PC-9 (cell line): ENCODE results near the gene SMC3. TPM values are rescaled to one million over a fixed set of nuclear protein-coding genes. Genes with fewer than 3 reads are reported as not detected.

Experiments used
- BruUV-seq: library from RNA; stranded (reverse); fragments of 400-500 nt; replicated peaks from 2 replicates; lab custom pipeline; 2021; lab: Mats Ljungman, UMichigan
- CTCF ChIA-PET: fragments of 300-600 bp; sonication (Branson Sonifier 250); formaldehyde crosslinking; loops from one replicate; lab custom pipeline; 2022; ENCODE audit warnings: antibody characterized with exemption; lab: Charles Lee
- POLR2A ChIA-PET: fragments of 300-600 bp; sonication (Branson Sonifier 250); formaldehyde crosslinking; loops from one replicate; lab custom pipeline; 2022; ENCODE audit warnings: antibody characterized with exemption; ENCODE audit not compliant: unreplicated experiment; lab: Charles Lee
- DNase-seq, 2 experiments: peaks; one replicate each; pipeline versions ENCODE4 v3.0.0 to v3.0.0-alpha.2; 2015 to 2022; ENCODE audit warnings: mixed read lengths in 1 of 2
- H2AFZ ChIP-seq: fragments of 200-600 bp; sonication (generic); 2 replicates; pipeline ENCODE4 v1.8.1; 2017; ENCODE audit warnings: antibody characterized with exemption
- H3F3A ChIP-seq: fragments of 200-600 bp; sonication (generic); 2 replicates; pipeline ENCODE4 v1.8.1; 2017; ENCODE audit warnings: antibody characterized with exemption, mild to moderate bottlenecking, low read depth; ENCODE audit not compliant: insufficient read depth
- H3K27ac ChIP-seq: fragments of 200-600 bp; sonication (generic); 2 replicates; pipeline ENCODE4 v1.6.1; 2016; ENCODE audit warnings: mixed run types
- H3K27me3 ChIP-seq: fragments of 200-600 bp; sonication (generic); 2 replicates; pipeline ENCODE4 v1.6.1; 2016; ENCODE audit warnings: low read depth, mixed run types; ENCODE audit not compliant: insufficient read depth
- H3K36me3 ChIP-seq: fragments of 200-600 bp; sonication (generic); 2 replicates; pipeline ENCODE4 v1.6.1; 2016; ENCODE audit warnings: low read depth, mixed run types
- H3K4me1 ChIP-seq: fragments of 200-600 bp; sonication (generic); replicated peaks from 2 replicates; pipeline ENCODE4 v1.6.1; 2016; ENCODE audit warnings: mixed run types; ENCODE audit not compliant: insufficient read depth
- H3K4me2 ChIP-seq: fragments of 200-600 bp; sonication (generic); 2 replicates; pipeline ENCODE4 v1.6.1; 2017; ENCODE audit warnings: mixed run types
- H3K4me3 ChIP-seq: fragments of 200-600 bp; sonication (generic); 2 replicates; pipeline ENCODE4 v1.6.1; 2016; ENCODE audit warnings: mixed run types
- H3K79me2 ChIP-seq: fragments of 200-600 bp; sonication (generic); 2 replicates; pipeline ENCODE4 v1.6.1; 2017; ENCODE audit warnings: low read depth, mixed run types
- H3K9me2 ChIP-seq: fragments of 200-600 bp; sonication (generic); 2 replicates; pipeline ENCODE4 v1.8.1; 2017; ENCODE audit warnings: mild to moderate bottlenecking; ENCODE audit not compliant: insufficient read depth
- H3K9me3 ChIP-seq: fragments of 200-600 bp; sonication (generic); 2 replicates; pipeline ENCODE4 v1.8.1; 2016; ENCODE audit warnings: low read depth; ENCODE audit not compliant: insufficient read depth
- H4K20me1 ChIP-seq: fragments of 200-600 bp; sonication (generic); 2 replicates; pipeline ENCODE4 v1.8.1; 2017; ENCODE audit not compliant: insufficient read depth
- EZH2 ChIP-seq: fragments of 200-600 bp; sonication (generic); IDR thresholded peaks from 2 replicates; pipeline ENCODE4 v1.8.0; 2017; ENCODE audit warnings: antibody characterized with exemption, low read depth
- intact Hi-C: fragments of 100-400 bp; cut with micrococcal nuclease; formaldehyde crosslinking; loops from one replicate; pipeline ENCODE4 v1.10.0; 2022; ENCODE audit not compliant: unreplicated experiment
- total RNA-seq: library from RNA; stranded (reverse); gene quantifications from 2 replicates; pipeline ENCODE4 v1.2.3, GENCODE V29; 2021
- TF ChIP-seq, protein P1 (sequence below): fragments of 200-600 bp; sonication (generic); conservative IDR thresholded peaks from 2 replicates; pipeline ENCODE4 v1.6.1; 2017; ENCODE audit warnings: mixed run types, antibody characterized with exemption, mild to moderate bottlenecking, moderate library complexity

Gene SMC3
- total RNA-seq, 1 experiment from 2014 or later, result 31.2 TPM

DNA sequence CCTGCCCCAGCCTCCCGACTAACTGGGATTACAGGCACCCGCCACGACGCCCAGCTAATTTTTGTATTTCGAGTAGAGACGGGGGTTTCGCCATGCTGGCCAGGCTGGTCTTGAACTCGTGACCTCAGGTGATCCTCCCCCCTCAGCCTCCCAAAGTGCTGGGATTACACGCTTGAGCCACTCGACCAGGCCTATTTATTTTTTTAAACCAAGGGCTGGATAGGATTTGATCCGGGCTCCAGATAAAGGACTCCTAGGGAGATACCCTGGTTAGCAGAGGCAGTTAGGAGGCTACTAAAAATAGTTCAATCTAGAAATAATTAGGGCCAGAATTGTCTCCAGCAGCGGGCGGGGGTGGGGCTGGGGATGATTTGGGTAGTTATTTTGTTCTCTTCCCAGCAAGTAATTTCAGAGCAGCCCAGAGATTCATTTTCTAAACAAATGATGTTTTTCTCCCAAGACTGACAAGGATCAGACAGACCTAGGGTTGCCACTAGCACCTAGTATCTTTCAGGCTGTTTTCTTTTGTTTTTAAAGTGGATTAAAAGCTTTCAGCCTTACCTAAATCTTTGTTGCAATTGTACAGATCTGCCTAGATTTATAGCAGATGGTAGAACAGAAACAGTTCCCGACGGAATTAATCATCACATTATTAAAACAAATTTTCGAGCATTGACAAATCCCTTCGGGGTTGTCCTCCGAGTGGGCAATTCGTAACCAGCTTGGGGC lies 859 bp upstream of the SMC3 start:
- peak overlapping the region; percentile 88 for H2AFZ ChIP-seq
- H3F3A ChIP-seq, result peaks cover 5% of the 10 kb centered on the region; the same call in 1 of the 2 replicates
- H3K27me3 ChIP-seq, result no peaks in the 10 kb centered on the region
- H3K36me3 ChIP-seq, result no peaks in the 10 kb centered on the region
- TSS peak; percentile 95 for BruUV-seq
- CTCF ChIA-PET, result no interaction called here
- no peaks in the 10 kb centered on the region for H3K9me3 ChIP-seq
- intact Hi-C loops, result loop anchor here (1.0 to 2.0 kb wide), 2 partner anchors 66 to 260 kb away; no protein-coding TSS in a partner anchor
- DNase-seq, result no peak
- POLR2A ChIA-PET, result no interaction called here
- H3K4me2 ChIP-seq, result peak overlapping the region; percentile 79
- H3K27ac ChIP-seq, result peak overlapping the region; percentile 86
- no peak for TF ChIP-seq EZH2
- TF ChIP-seq, protein P1, sequence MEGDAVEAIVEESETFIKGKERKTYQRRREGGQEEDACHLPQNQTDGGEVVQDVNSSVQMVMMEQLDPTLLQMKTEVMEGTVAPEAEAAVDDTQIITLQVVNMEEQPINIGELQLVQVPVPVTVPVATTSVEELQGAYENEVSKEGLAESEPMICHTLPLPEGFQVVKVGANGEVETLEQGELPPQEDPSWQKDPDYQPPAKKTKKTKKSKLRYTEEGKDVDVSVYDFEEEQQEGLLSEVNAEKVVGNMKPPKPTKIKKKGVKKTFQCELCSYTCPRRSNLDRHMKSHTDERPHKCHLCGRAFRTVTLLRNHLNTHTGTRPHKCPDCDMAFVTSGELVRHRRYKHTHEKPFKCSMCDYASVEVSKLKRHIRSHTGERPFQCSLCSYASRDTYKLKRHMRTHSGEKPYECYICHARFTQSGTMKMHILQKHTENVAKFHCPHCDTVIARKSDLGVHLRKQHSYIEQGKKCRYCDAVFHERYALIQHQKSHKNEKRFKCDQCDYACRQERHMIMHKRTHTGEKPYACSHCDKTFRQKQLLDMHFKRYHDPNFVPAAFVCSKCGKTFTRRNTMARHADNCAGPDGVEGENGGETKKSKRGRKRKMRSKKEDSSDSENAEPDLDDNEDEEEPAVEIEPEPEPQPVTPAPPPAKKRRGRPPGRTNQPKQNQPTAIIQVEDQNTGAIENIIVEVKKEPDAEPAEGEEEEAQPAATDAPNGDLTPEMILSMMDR, result no peak
- no peaks in the 10 kb centered on the region for H4K20me1 ChIP-seq
- H3K9me2 ChIP-seq, result no peaks in the 10 kb centered on the region
- peaks cover 41% of the 10 kb centered on the region for H3K79me2 ChIP-seq
- H3K4me3 ChIP-seq, result peak overlapping the region; percentile 90
- peaks cover 7% of the 10 kb centered on the region for H3K4me1 ChIP-seq

DNA sequence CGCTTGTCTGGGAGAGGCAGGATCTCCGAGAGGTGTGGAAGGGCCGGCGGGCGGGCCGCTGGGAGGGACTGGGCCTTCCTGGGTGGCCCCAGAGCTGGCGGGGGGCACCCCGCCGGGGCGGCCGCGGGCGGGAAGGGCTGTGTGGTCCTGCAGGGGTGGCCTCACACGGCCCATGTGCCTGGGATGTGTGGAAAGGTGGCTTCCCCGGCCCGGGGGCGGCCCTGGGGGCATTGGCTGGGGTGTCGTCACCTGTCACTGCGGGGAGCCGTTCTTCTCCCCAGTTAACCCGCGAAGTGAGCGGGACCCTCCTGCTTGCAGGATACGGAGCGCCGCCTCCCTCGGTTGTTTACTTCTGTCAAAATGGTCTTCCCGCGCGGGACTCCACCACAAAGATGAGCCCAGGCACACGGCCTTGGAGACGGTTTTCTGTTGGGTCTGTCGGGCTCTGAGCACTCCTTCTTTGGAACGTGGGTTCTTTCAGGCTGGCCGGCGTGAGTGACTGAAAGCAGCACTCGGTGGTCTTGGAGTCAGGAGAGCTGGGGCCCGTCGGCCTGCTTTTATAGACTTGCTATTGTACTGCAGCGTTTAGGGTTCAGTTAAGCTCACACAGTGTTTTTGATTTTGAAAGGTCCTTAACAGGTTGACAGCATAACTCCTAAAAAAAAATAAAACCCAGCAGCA lies 700 bp downstream of the SMC3 start:
- no peaks in the 10 kb centered on the region for H3K9me2 ChIP-seq
- no peaks in the 10 kb centered on the region for H4K20me1 ChIP-seq
- no peaks in the 10 kb centered on the region for H3K36me3 ChIP-seq
- TF ChIP-seq, protein P1, result no peak
- no peak for TF ChIP-seq EZH2
- BruUV-seq, result no TSS peak
- ChIA-PET CTCF (no interaction called here), POLR2A (no interaction called here)
- peaks cover 54% of the 10 kb centered on the region for H3K79me2 ChIP-seq
- DNase-seq, result no peak
- H3K27me3 ChIP-seq, result no peaks in the 10 kb centered on the region
- H3K4me1 ChIP-seq, result peaks cover 7% of the 10 kb centered on the region
- H3K27ac ChIP-seq, result peak overlapping the region; percentile 86
- intact Hi-C loops, result no loop called here
- H3F3A ChIP-seq, result peaks cover 5% of the 10 kb centered on the region; the same call in 1 of the 2 replicates
- peak overlapping the region; percentile 90 for H3K4me3 ChIP-seq
- H3K9me3 ChIP-seq, result no peaks in the 10 kb centered on the region
- peak overlapping the region; percentile 88 for H2AFZ ChIP-seq
- H3K4me2 ChIP-seq, result peak overlapping the region; percentile 79

DNA sequence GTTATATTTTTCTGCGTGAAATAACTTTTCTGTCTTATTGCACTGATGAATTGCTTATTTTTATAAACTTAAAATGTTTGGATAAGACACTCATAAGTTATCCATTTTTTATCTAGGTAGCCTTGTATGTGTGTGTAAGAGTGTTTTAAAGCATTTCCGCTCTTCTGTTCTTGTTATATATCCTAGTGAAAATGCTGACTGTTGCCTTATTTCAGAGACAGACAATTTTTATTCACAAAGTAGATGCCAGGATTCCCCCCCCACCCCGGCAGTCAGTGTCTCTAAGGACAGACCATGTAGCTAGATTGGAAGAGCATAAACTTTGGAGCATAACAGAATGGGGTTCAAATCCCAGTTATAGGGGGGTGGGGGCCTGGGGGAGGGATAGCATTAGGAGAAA lies 1.6 kb downstream of the SMC3 start:
- Histone ChIP-seq H3K4me3 (peak overlapping the region; percentile 90), H3F3A (peaks cover 5% of the 10 kb centered on the region; the same call in 1 of the 2 replicates), H4K20me1 (no peaks in the 10 kb centered on the region), H3K9me2 (no peaks in the 10 kb centered on the region), H3K79me2 (peaks cover 61% of the 10 kb centered on the region), H3K36me3 (no peaks in the 10 kb centered on the region), H3K4me1 (peaks cover 7% of the 10 kb centered on the region), H2AFZ (no peak overlapping the region), H3K9me3 (no peaks in the 10 kb centered on the region), H3K27ac (no peak overlapping the region), H3K27me3 (no peaks in the 10 kb centered on the region), H3K4me2 (peak overlapping the region; percentile 79)
- BruUV-seq, result TSS peak; percentile 25
- ChIA-PET POLR2A (interaction anchor here (0.5 kb wide), 1 partner anchor 31 kb away, joined by 3 read pairs; no protein-coding TSS in a partner anchor), CTCF (no interaction called here)
- TF ChIP-seq, protein P1, result no peak
- TF ChIP-seq EZH2, result no peak
- intact Hi-C loops, result no loop called here
- no peak for DNase-seq
